Esophagus muscularis mucosa (tissue), 3 donors: ENCODE data around the gene POLD1.

Source experiments
- POLR2A ChIP-seq: fragments of 450-650 bp; IDR thresholded peaks from one replicate; pipeline ENCODE4 v1.6.1; 2017; ENCODE audit warnings: antibody characterized with exemption, moderate library complexity, mild to moderate bottlenecking, low read depth
- POLR2AphosphoS5 ChIP-seq, 2 donors: sonication (generic); formaldehyde crosslinking; IDR thresholded peaks; one replicate each; pipeline ENCODE4 v1.6.1; 2017; ENCODE audit warnings: antibody characterized with exemption in 2 of 2
- TF ChIP-seq, protein P1 (sequence below), 3 experiments: fragments of 200-600 bp in 2 of 3; fragments of 450-650 bp in 1 of 3; sonication (generic) in 2 of 3; IDR thresholded peaks; one replicate each; pipeline ENCODE4 v1.5.1; 2017 to 2019; ENCODE audit warnings: antibody characterized with exemption in 3 of 3, mild to moderate bottlenecking in 2 of 3, moderate library complexity in 1 of 3

DNA sequence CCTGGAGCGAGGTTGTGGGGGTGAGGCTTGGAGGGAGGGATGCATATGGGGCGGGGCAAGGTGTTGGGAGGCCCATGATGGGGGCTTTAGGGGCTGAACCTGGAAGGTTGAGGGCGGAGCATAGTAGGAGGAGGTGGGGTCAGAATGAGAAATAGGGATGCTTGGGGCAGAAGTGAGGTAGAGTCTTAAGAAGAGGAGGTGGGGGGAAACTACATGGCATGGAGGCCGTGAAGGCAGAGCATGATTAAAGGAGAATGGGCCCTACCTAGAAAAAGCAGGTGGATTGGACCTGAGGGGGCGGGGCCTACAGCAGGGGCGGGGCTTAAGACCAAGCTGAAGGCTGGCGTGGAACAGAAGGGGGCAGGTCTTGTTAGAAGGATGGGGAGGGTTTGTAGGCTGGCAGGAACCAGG, 7.1 kb upstream of the POLD1 start:
- TF ChIP-seq, protein P1, sequence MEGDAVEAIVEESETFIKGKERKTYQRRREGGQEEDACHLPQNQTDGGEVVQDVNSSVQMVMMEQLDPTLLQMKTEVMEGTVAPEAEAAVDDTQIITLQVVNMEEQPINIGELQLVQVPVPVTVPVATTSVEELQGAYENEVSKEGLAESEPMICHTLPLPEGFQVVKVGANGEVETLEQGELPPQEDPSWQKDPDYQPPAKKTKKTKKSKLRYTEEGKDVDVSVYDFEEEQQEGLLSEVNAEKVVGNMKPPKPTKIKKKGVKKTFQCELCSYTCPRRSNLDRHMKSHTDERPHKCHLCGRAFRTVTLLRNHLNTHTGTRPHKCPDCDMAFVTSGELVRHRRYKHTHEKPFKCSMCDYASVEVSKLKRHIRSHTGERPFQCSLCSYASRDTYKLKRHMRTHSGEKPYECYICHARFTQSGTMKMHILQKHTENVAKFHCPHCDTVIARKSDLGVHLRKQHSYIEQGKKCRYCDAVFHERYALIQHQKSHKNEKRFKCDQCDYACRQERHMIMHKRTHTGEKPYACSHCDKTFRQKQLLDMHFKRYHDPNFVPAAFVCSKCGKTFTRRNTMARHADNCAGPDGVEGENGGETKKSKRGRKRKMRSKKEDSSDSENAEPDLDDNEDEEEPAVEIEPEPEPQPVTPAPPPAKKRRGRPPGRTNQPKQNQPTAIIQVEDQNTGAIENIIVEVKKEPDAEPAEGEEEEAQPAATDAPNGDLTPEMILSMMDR (IDR thresholded peaks at IDR 0.05), result no peak
- TF ChIP-seq POLR2AphosphoS5 (IDR thresholded peaks at IDR 0.05), result no peak
- no peak for TF ChIP-seq POLR2A
